ENCODE measurements around the gene RGS18. TPM values are rescaled to one million over a fixed set of nuclear protein-coding genes. Genes with fewer than 3 reads are reported as not detected.
A peak's percentile ranks its signal among the peaks of the same experiment; 100 is the strongest.

Gene RGS18
- total and polyA plus RNA-seq, 4 donors = 0.81 to 8.4 (median 1.4) TPM

GRCh38 chr1:192131914-192132313 lies 26.3 kb upstream of the RGS18 start:
- Histone ChIP-seq H3K36me3 (ENCODE audit: control insufficient read depth, insufficient read depth, low read length) (no peaks in the 10 kb centered on the region), H3K27ac (ENCODE audit: low read depth, low read length) (no peak overlapping the region), H3K27me3 (ENCODE audit: control insufficient read depth, insufficient read depth, low read length) (no peaks in the 10 kb centered on the region), H3K9me3 (ENCODE audit: control insufficient read depth, insufficient read depth, low read length) (no peaks in the 10 kb centered on the region), H3K4me3 (ENCODE audit: low read depth, low read length) (no peak overlapping the region), H3K4me1 (ENCODE audit: control insufficient read depth, insufficient read depth, low read length) (no peaks in the 10 kb centered on the region)
- peak in 3 of 6 donors; percentile 0 to 84 (median 15) for DNase-seq (ENCODE audit: low read depth in 4 of 6, low spot score in 6 of 6)
- 60% methylated on average over 1 of the region's 4 CpGs for WGBS (ENCODE audit: insufficient coverage)

- no peaks in the 10 kb centered on the region for H3K9me3 ChIP-seq (ENCODE audit: control insufficient read depth, insufficient read depth, low read length)
These were observed 24.8 kb upstream of the RGS18 start for GRCh38 chr1:192133350-192133926.

GRCh38 chr1:192140382-192140781 lies 17.9 kb upstream of the RGS18 start:
- Histone ChIP-seq H3K27ac (ENCODE audit: low read depth, low read length) (no peak overlapping the region), H3K36me3 (ENCODE audit: control insufficient read depth, insufficient read depth, low read length) (no peaks in the 10 kb centered on the region), H3K27me3 (ENCODE audit: control insufficient read depth, insufficient read depth, low read length) (no peaks in the 10 kb centered on the region), H3K4me3 (ENCODE audit: low read depth, low read length) (no peak overlapping the region), H3K4me1 (ENCODE audit: control insufficient read depth, insufficient read depth, low read length) (no peaks in the 10 kb centered on the region), H3K9me3 (ENCODE audit: control insufficient read depth, insufficient read depth, low read length) (no peaks in the 10 kb centered on the region)
- WGBS (ENCODE audit: insufficient coverage) = no CpG with 5 or more reads among the region's 1 CpG
- DNase-seq (ENCODE audit: low read depth in 4 of 6, low spot score in 6 of 6) = no peak

More at GRCh38 chr1:192133350-192133926, 24.8 kb upstream of the RGS18 start:
- no CpG with 5 or more reads among the region's 1 CpG for WGBS (ENCODE audit: insufficient coverage)
- Histone ChIP-seq H3K36me3 (ENCODE audit: control insufficient read depth, insufficient read depth, low read length) (no peaks in the 10 kb centered on the region), H3K27ac (ENCODE audit: low read depth, low read length) (no peak overlapping the region), H3K4me1 (ENCODE audit: control insufficient read depth, insufficient read depth, low read length) (no peaks in the 10 kb centered on the region), H3K4me3 (ENCODE audit: low read depth, low read length) (no peak overlapping the region), H3K27me3 (ENCODE audit: control insufficient read depth, insufficient read depth, low read length) (no peaks in the 10 kb centered on the region)
- DNase-seq (ENCODE audit: low read depth in 4 of 6, low spot score in 6 of 6) = no peak

- no peak overlapping the region for H3K27ac ChIP-seq (ENCODE audit: low read depth, low read length)
- no peaks in the 10 kb centered on the region for H3K27me3 ChIP-seq (ENCODE audit: control insufficient read depth, insufficient read depth, low read length)
- no peaks in the 10 kb centered on the region for H3K4me1 ChIP-seq (ENCODE audit: control insufficient read depth, insufficient read depth, low read length)
- H3K36me3 ChIP-seq (ENCODE audit: control insufficient read depth, insufficient read depth, low read length) = no peaks in the 10 kb centered on the region
- H3K4me3 ChIP-seq (ENCODE audit: low read depth, low read length) = no peak overlapping the region
- no peaks in the 10 kb centered on the region for H3K9me3 ChIP-seq (ENCODE audit: control insufficient read depth, insufficient read depth, low read length)
- WGBS (ENCODE audit: insufficient coverage) = 100% methylated on average over 1 of the region's 3 CpGs
- no peak for DNase-seq (ENCODE audit: low read depth in 4 of 6, low spot score in 6 of 6)
These were observed 11.0 kb upstream of the RGS18 start for GRCh38 chr1:192147221-192147620.

- WGBS (ENCODE audit: insufficient coverage) = 82% methylated on average over 1 of the region's 1 CpG
These were observed 10.6 kb upstream of the RGS18 start for GRCh38 chr1:192147696-192148095.

GRCh38 chr1:192151176-192151575 lies 7.1 kb upstream of the RGS18 start:
- H3K9me3 ChIP-seq (ENCODE audit: control insufficient read depth, insufficient read depth, low read length) = no peaks in the 10 kb centered on the region
- H3K4me3 ChIP-seq (ENCODE audit: low read depth, low read length) = no peak overlapping the region
- no peaks in the 10 kb centered on the region for H3K4me1 ChIP-seq (ENCODE audit: control insufficient read depth, insufficient read depth, low read length)
- WGBS (ENCODE audit: insufficient coverage) = 89% methylated on average over 1 of the region's 2 CpGs
- H3K27me3 ChIP-seq (ENCODE audit: control insufficient read depth, insufficient read depth, low read length) = no peaks in the 10 kb centered on the region
- no peaks in the 10 kb centered on the region for H3K36me3 ChIP-seq (ENCODE audit: control insufficient read depth, insufficient read depth, low read length)
- no peak for DNase-seq (ENCODE audit: low read depth in 4 of 6, low spot score in 6 of 6)
- H3K27ac ChIP-seq (ENCODE audit: low read depth, low read length) = no peak overlapping the region

More at GRCh38 chr1:192147696-192148095, 10.6 kb upstream of the RGS18 start:
- no peaks in the 10 kb centered on the region for H3K4me1 ChIP-seq (ENCODE audit: control insufficient read depth, insufficient read depth, low read length)
- no peaks in the 10 kb centered on the region for H3K36me3 ChIP-seq (ENCODE audit: control insufficient read depth, insufficient read depth, low read length)
- H3K27ac ChIP-seq (ENCODE audit: low read depth, low read length) = no peak overlapping the region
- DNase-seq (ENCODE audit: low read depth in 4 of 6, low spot score in 6 of 6) = no peak
- H3K27me3 ChIP-seq (ENCODE audit: control insufficient read depth, insufficient read depth, low read length) = no peaks in the 10 kb centered on the region
- H3K4me3 ChIP-seq (ENCODE audit: low read depth, low read length) = no peak overlapping the region
- H3K9me3 ChIP-seq (ENCODE audit: control insufficient read depth, insufficient read depth, low read length) = no peaks in the 10 kb centered on the region

- no peak for DNase-seq (ENCODE audit: low read depth in 4 of 6, low spot score in 6 of 6)
- H3K4me3 ChIP-seq (ENCODE audit: low read depth, low read length) = no peak overlapping the region
- no peaks in the 10 kb centered on the region for H3K4me1 ChIP-seq (ENCODE audit: control insufficient read depth, insufficient read depth, low read length)
- no peaks in the 10 kb centered on the region for H3K9me3 ChIP-seq (ENCODE audit: control insufficient read depth, insufficient read depth, low read length)
- no peaks in the 10 kb centered on the region for H3K36me3 ChIP-seq (ENCODE audit: control insufficient read depth, insufficient read depth, low read length)
- no peaks in the 10 kb centered on the region for H3K27me3 ChIP-seq (ENCODE audit: control insufficient read depth, insufficient read depth, low read length)
- H3K27ac ChIP-seq (ENCODE audit: low read depth, low read length) = no peak overlapping the region
These were observed 5.0 kb upstream of the RGS18 start for GRCh38 chr1:192153276-192153675.

- no peak for DNase-seq (ENCODE audit: low read depth in 4 of 6, low spot score in 6 of 6)
- Histone ChIP-seq H3K27ac (ENCODE audit: low read depth, low read length) (no peak overlapping the region), H3K9me3 (ENCODE audit: control insufficient read depth, insufficient read depth, low read length) (no peaks in the 10 kb centered on the region), H3K27me3 (ENCODE audit: control insufficient read depth, insufficient read depth, low read length) (no peaks in the 10 kb centered on the region), H3K36me3 (ENCODE audit: control insufficient read depth, insufficient read depth, low read length) (no peaks in the 10 kb centered on the region), H3K4me1 (ENCODE audit: control insufficient read depth, insufficient read depth, low read length) (no peaks in the 10 kb centered on the region), H3K4me3 (ENCODE audit: low read depth, low read length) (no peak overlapping the region)
These were observed 1.2 kb upstream of the RGS18 start for GRCh38 chr1:192157067-192157466.

GRCh38 chr1:192159014-192159413 lies 752 bp downstream of the RGS18 start:
- WGBS (ENCODE audit: insufficient coverage) = no CpG with 5 or more reads among the region's 4 CpGs
- H3K4me1 ChIP-seq (ENCODE audit: control insufficient read depth, insufficient read depth, low read length) = no peaks in the 10 kb centered on the region
- no peaks in the 10 kb centered on the region for H3K9me3 ChIP-seq (ENCODE audit: control insufficient read depth, insufficient read depth, low read length)
- H3K27me3 ChIP-seq (ENCODE audit: control insufficient read depth, insufficient read depth, low read length) = no peaks in the 10 kb centered on the region
- no peak for DNase-seq (ENCODE audit: low read depth in 4 of 6, low spot score in 6 of 6)
- no peaks in the 10 kb centered on the region for H3K36me3 ChIP-seq (ENCODE audit: control insufficient read depth, insufficient read depth, low read length)
- no peak overlapping the region for H3K4me3 ChIP-seq (ENCODE audit: low read depth, low read length)
- no peak overlapping the region for H3K27ac ChIP-seq (ENCODE audit: low read depth, low read length)

- no CpG with 5 or more reads among the region's 2 CpGs for WGBS (ENCODE audit: insufficient coverage)
- H3K27me3 ChIP-seq (ENCODE audit: control insufficient read depth, insufficient read depth, low read length) = no peaks in the 10 kb centered on the region
- no peak overlapping the region for H3K27ac ChIP-seq (ENCODE audit: low read depth, low read length)
- H3K9me3 ChIP-seq (ENCODE audit: control insufficient read depth, insufficient read depth, low read length) = no peaks in the 10 kb centered on the region
- DNase-seq (ENCODE audit: low read depth in 4 of 6, low spot score in 6 of 6) = no peak
- H3K4me1 ChIP-seq (ENCODE audit: control insufficient read depth, insufficient read depth, low read length) = no peaks in the 10 kb centered on the region
- no peak overlapping the region for H3K4me3 ChIP-seq (ENCODE audit: low read depth, low read length)
- no peaks in the 10 kb centered on the region for H3K36me3 ChIP-seq (ENCODE audit: control insufficient read depth, insufficient read depth, low read length)
These were observed 1.5 kb downstream of the RGS18 start for GRCh38 chr1:192159781-192160180.
